WTC11 (cell line): Measurements from ENCODE around the gene PIK3C2A. TPM values are rescaled to one million over a fixed set of nuclear protein-coding genes. Genes with fewer than 3 reads are reported as not detected.
A peak's percentile ranks its signal among the peaks of the same experiment; 100 is the strongest.

ENCODE experiments used
- ATAC-seq: fragments of 200-7000 bp; cut with Tn5 transposase; 2 replicates; pipeline ENCODE4 v1.10.0; 2021; ENCODE audit warnings: mild to moderate bottlenecking, moderate library complexity
- CTCF ChIA-PET: fragments of 300-600 bp; sonication (Branson Sonifier 250); formaldehyde crosslinking; loops from one replicate; lab custom pipeline; 2021; ENCODE audit warnings: antibody characterized with exemption; lab: Charles Lee
- POLR2A ChIA-PET: fragments of 350-600 bp; sonication (Branson Sonifier 250); formaldehyde crosslinking; loops from one replicate; lab custom pipeline; 2021; ENCODE audit warnings: antibody characterized with exemption; lab: Charles Lee
- DNase-seq: peaks from one replicate; pipeline ENCODE4 v3.0.0; 2021; ENCODE audit warnings: low spot score
- H3K27ac Mint-ChIP-seq: 2 replicates; pipeline ENCODE4 v1.8.0; 2021; ENCODE audit warnings: mixed read lengths
- H3K27me3 Mint-ChIP-seq: 2 replicates; pipeline ENCODE4 v1.8.0; 2021; ENCODE audit warnings: low read depth, mild to moderate bottlenecking, moderate library complexity, mixed read lengths
- H3K36me3 Mint-ChIP-seq: 2 replicates; pipeline ENCODE4 v1.8.0; 2021; ENCODE audit warnings: mixed read lengths
- H3K4me1 Mint-ChIP-seq: 2 replicates; pipeline ENCODE4 v1.8.0; 2022; ENCODE audit warnings: mixed read lengths
- H3K4me3 Mint-ChIP-seq: 2 replicates; pipeline ENCODE4 v1.8.0; 2021; ENCODE audit warnings: mild to moderate bottlenecking, moderate library complexity, mixed read lengths
- H3K9me3 Mint-ChIP-seq: 2 replicates; pipeline ENCODE4 v1.8.0; 2021; ENCODE audit warnings: mixed read lengths
- ATF1 ChIP-seq: sonication (generic); formaldehyde crosslinking; IDR thresholded peaks from 2 replicates; pipeline ENCODE4 v1.8.1; 2023; ENCODE audit warnings: mild to moderate bottlenecking, moderate library complexity, missing genetic modification reagents
- ELF4 ChIP-seq: sonication (generic); formaldehyde crosslinking; IDR thresholded peaks from 2 replicates; pipeline ENCODE4 v1.8.1; 2022; ENCODE audit warnings: low read depth, mild to moderate bottlenecking, moderate library complexity, missing genetic modification reagents
- ERG ChIP-seq: fragments of 250-450 bp; sonication (Bioruptor Pico); IDR thresholded peaks from 2 replicates; pipeline ENCODE4 v1.8.0; 2021; ENCODE audit warnings: mild to moderate bottlenecking
- ETV6 ChIP-seq: sonication (generic); formaldehyde crosslinking; IDR thresholded peaks from 2 replicates; pipeline ENCODE4 v1.8.1; 2022; ENCODE audit warnings: mild to moderate bottlenecking, missing genetic modification reagents
- FOXK1 ChIP-seq: sonication (generic); formaldehyde crosslinking; IDR thresholded peaks from 2 replicates; pipeline ENCODE4 v1.8.0; 2022; ENCODE audit warnings: mild to moderate bottlenecking, moderate library complexity, missing genetic modification reagents
- GTF2I ChIP-seq: fragments of 250-450 bp; sonication (Bioruptor Pico); conservative IDR thresholded peaks from 2 replicates; pipeline ENCODE4 v1.4.0; 2021; ENCODE audit warnings: mild to moderate bottlenecking
- HMGXB4 ChIP-seq: sonication (generic); formaldehyde crosslinking; IDR thresholded peaks from 2 replicates; pipeline ENCODE4 v1.8.1; 2023; ENCODE audit warnings: mild to moderate bottlenecking, moderate library complexity, missing genetic modification reagents
- MYBL2 ChIP-seq: sonication (generic); formaldehyde crosslinking; IDR thresholded peaks from 2 replicates; pipeline ENCODE4 v1.8.1; 2023; ENCODE audit warnings: mild to moderate bottlenecking, moderate library complexity, missing genetic modification reagents
- NR1H2 ChIP-seq: sonication (generic); formaldehyde crosslinking; IDR thresholded peaks from 2 replicates; pipeline ENCODE4 v1.9.0; 2021; ENCODE audit warnings: mild to moderate bottlenecking, moderate library complexity, missing genetic modification reagents
- SP1 ChIP-seq: sonication (generic); formaldehyde crosslinking; conservative IDR thresholded peaks from 2 replicates; pipeline ENCODE4 v1.8.1; 2022; ENCODE audit warnings: missing genetic modification reagents
- STAT6 ChIP-seq: sonication (generic); formaldehyde crosslinking; conservative IDR thresholded peaks from 2 replicates; pipeline ENCODE4 v1.8.1; 2023; ENCODE audit warnings: mild to moderate bottlenecking, low read depth, missing genetic modification reagents, moderate library complexity
- TEAD1 ChIP-seq: sonication (generic); formaldehyde crosslinking; IDR thresholded peaks from 2 replicates; pipeline ENCODE4 v1.8.0; 2022; ENCODE audit warnings: mild to moderate bottlenecking, missing genetic modification reagents
- USF1 ChIP-seq: sonication (generic); formaldehyde crosslinking; IDR thresholded peaks from 2 replicates; pipeline ENCODE4 v1.8.0; 2022; ENCODE audit warnings: mild to moderate bottlenecking, missing genetic modification reagents
- ZBTB43 ChIP-seq: sonication (generic); formaldehyde crosslinking; IDR thresholded peaks from 2 replicates; pipeline ENCODE4 v1.8.1; 2023; ENCODE audit warnings: mild to moderate bottlenecking, missing genetic modification reagents
- ZMAT4 ChIP-seq: fragments of 250-450 bp; sonication (Bioruptor Pico); IDR thresholded peaks from 2 replicates; pipeline ENCODE4 v1.9.0; 2021; ENCODE audit warnings: mild to moderate bottlenecking
- ZNF396 ChIP-seq: fragments of 250-450 bp; sonication (Bioruptor Pico); IDR thresholded peaks from 2 replicates; pipeline ENCODE4 v1.8.0; 2021; ENCODE audit warnings: mild to moderate bottlenecking, moderate library complexity, borderline replicate concordance
- ZNF416 ChIP-seq: fragments of 250-450 bp; sonication (Bioruptor Pico); IDR thresholded peaks from 2 replicates; pipeline ENCODE4 v1.9.0; 2021; ENCODE audit warnings: mild to moderate bottlenecking, inconsistent platforms
- total RNA-seq: library from RNA; stranded (reverse); gene quantifications from 3 replicates; pipeline ENCODE4 v1.2.3, GENCODE V29; 2021

PIK3C2A gene
- total RNA-seq, 1 experiment from 2014 or later, result 105 TPM

GRCh38 chr11:17165247-17165890, 42.4 kb downstream of the PIK3C2A start (continued):
- TF ChIP-seq HMGXB4 (CRISPR knock-in tag) (no peak), ZNF416 (CRISPR knock-in tag) (no peak), ZBTB43 (no peak), ELF4 (no peak), FOXK1 (CRISPR knock-in tag) (no peak), MYBL2 (no peak), ERG (CRISPR knock-in tag) (no peak)

GRCh38 chr11:17164361-17165246, 43.2 kb downstream of the PIK3C2A start:
- H3K27ac Mint-ChIP-seq, result peak overlapping the region; percentile 37
- ChIA-PET CTCF (interaction anchor here (0.6 kb wide), 1 partner anchor 8 kb away, joined by 3 read pairs; no protein-coding TSS in a partner anchor), POLR2A (no interaction called here)
- H3K36me3 Mint-ChIP-seq, result peaks cover 21% of the 10 kb centered on the region
- H3K4me3 Mint-ChIP-seq, result no peak overlapping the region
- TF ChIP-seq ZMAT4 (CRISPR knock-in tag) (no peak), ATF1 (CRISPR knock-in tag) (no peak), ZNF396 (CRISPR knock-in tag) (no peak), ELF4 (no peak), GTF2I (no peak), USF1 (CRISPR knock-in tag) (no peak), SP1 (CRISPR knock-in tag) (no peak), NR1H2 (CRISPR knock-in tag) (no peak), TEAD1 (CRISPR knock-in tag) (no peak), STAT6 (CRISPR knock-in tag) (no peak), ZBTB43 (no peak), ETV6 (no peak)
- H3K9me3 Mint-ChIP-seq, result no peaks in the 10 kb centered on the region
- H3K27me3 Mint-ChIP-seq, result no peaks in the 10 kb centered on the region
- peaks cover 30% of the 10 kb centered on the region for H3K4me1 Mint-ChIP-seq
- ATAC-seq (no peak), DNase-seq (no peak)
